Ishikawa (cell line): ENCODE results near the gene SUMO4.

Experiments used
- CEBPB ChIP-seq: IDR thresholded peaks from 2 replicates; pipeline ENCODE4 v1.6.1; 2012
- EP300 ChIP-seq: IDR thresholded peaks from 2 replicates; pipeline ENCODE4 v1.6.1; 2012; ENCODE audit warnings: borderline replicate concordance
- RAD21 ChIP-seq: IDR thresholded peaks from 2 replicates; pipeline ENCODE4 v1.6.1; 2012; ENCODE audit warnings: low read depth

DNA sequence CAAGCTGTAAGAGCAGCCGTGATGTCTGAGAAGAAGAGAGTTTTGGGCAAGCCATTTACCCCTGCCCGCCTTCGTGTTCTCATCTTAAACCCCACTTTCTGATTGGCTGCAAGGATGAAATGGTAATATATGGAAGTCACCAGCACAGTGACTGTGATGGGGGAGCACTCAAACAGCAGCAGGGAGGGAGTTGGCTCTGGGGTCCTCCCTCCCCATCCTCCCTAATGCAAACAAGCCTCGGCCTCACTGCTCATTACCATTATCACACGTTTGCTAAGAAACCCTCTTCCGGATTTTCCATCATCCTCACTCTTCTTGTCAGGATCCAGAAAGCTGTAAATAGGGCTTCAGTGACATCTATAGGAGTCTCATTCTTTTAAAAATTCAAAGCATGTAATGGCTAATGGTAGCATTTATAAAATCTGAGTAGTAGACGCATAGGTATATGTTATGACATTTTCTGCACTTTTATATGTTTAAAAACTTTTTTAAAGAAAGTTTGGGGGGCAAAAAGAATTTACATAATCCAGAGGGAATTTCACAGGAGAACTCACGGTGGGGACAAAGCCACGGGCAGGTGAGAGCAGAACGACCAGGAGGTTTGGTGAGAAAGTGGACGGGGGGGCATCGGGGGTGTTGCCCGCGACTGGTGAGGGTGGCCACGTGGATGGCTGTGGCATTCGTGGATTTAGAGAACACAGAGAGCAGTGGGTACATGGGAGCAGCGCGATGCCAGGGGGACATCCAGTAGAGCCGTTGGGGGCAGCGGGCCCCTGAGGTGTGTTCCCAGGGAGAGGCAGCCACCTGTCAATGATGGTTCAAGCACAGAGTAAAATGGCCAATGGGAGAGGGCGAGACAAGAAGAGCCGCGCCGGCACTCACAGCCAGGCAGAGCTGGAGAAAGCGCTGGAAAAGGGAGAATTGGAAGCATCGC is 29.6 kb downstream of the SUMO4 start:
- no peak for TF ChIP-seq EP300
- TF ChIP-seq CEBPB: no peak
- TF ChIP-seq RAD21: no peak
